Measurements from ENCODE around the gene PCDHGA4. TPM values are rescaled to one million over a fixed set of nuclear protein-coding genes. Genes with fewer than 3 reads are reported as not detected.
"Not testable (repeated sequence)": the region's sequence is repeated elsewhere in the genome, so short reads cannot be mapped to it uniquely, and the experiment has no call there.

The PCDHGA4 gene
- total RNA-seq, 2 experiments from 2014 or later, result not detected

GRCh38 chr5:141388661-141389060, 33.8 kb downstream of the PCDHGA4 start:
- intact Hi-C loops (cut with micrococcal nuclease), result no loop called here
- Mint-ChIP-seq H3K27me3 (peaks cover 68% of the 10 kb centered on the region), H3K9me3 (peaks cover 36% of the 10 kb centered on the region), H3K36me3 (ENCODE audit: low read depth) (peaks cover 17% of the 10 kb centered on the region), H3K27ac (no peak overlapping the region), H3K4me3 (no peak overlapping the region), H3K4me1 (ENCODE audit: low read depth) (peaks cover 2% of the 10 kb centered on the region)
- DNase-seq (no peak), ATAC-seq (no peak)
- CTCF ChIA-PET, result interaction anchor here (0.8 to 1.5 kb wide), 3 partner anchors 19 to 123 kb away, joined by 3 to 5 read pairs (median 4); partner anchors contain the start of genes PCDHGA11 and PCDHGB3
- no peak for TF ChIP-seq CTCF (IDR thresholded peaks at IDR 0.05)
- POLR2A ChIA-PET, result no interaction called here

GRCh38 chr5:141389153-141390042, 34.6 kb downstream of the PCDHGA4 start:
- Mint-ChIP-seq H3K4me3 (no peak overlapping the region), H3K27me3 (peaks cover 67% of the 10 kb centered on the region), H3K36me3 (ENCODE audit: low read depth) (peaks cover 20% of the 10 kb centered on the region), H3K4me1 (ENCODE audit: low read depth) (peaks cover 2% of the 10 kb centered on the region), H3K9me3 (peaks cover 41% of the 10 kb centered on the region), H3K27ac (no peak overlapping the region)
- ChIA-PET POLR2A (no interaction called here), CTCF (interaction anchor here (0.7 to 1.5 kb wide), 9 partner anchors 15 to 202 kb away, joined by 3 to 5 read pairs (median 3); partner anchors contain the start of genes PCDHGA11, PCDHGA3, PCDHGB3 and PCDHGB6)
- ATAC-seq (no peak), DNase-seq (no peak)
- TF ChIP-seq CTCF (IDR thresholded peaks at IDR 0.05), result no peak
- intact Hi-C loops (cut with micrococcal nuclease), result no loop called here

GRCh38 chr5:141392429-141393198, 37.8 kb downstream of the PCDHGA4 start, which contains the start of gene PCDHGA8:
PCDHGA8 (plus strand) TSS chr5:141392633; CDS start chr5:141392814, 181 bp downstream.
- Mint-ChIP-seq H3K36me3 (ENCODE audit: low read depth) (peaks cover 19% of the 10 kb centered on the region), H3K4me3 (no peak within 1 kb of the TSS), H3K27ac (no peak within 1 kb of the TSS), H3K4me1 (ENCODE audit: low read depth) (peaks cover 2% of the 10 kb centered on the region), H3K27me3 (peaks cover 57% of the 10 kb centered on the region), H3K9me3 (peaks cover 31% of the 10 kb centered on the region)
- no peak for ATAC-seq
- ChIA-PET POLR2A (no interaction called here), CTCF (interaction anchor here (1.0 to 2.2 kb wide), 9 partner anchors 15 to 206 kb away, joined by 3 to 9 read pairs (median 3); partner anchors contain the start of genes PCDHB9, PCDHGA1, PCDHGA10 and PCDHGA11)
- DNase-seq, result no peak
- intact Hi-C loops (cut with micrococcal nuclease), result no loop called here
- TF ChIP-seq CTCF (IDR thresholded peaks at IDR 0.05), result peak; percentile 33

GRCh38 chr5:141393267-141393666, 38.4 kb downstream of the PCDHGA4 start:
- Mint-ChIP-seq H3K4me1 (ENCODE audit: low read depth) (peaks cover 2% of the 10 kb centered on the region), H3K4me3 (no peak overlapping the region), H3K27me3 (peaks cover 57% of the 10 kb centered on the region), H3K9me3 (peaks cover 29% of the 10 kb centered on the region), H3K36me3 (ENCODE audit: low read depth) (peaks cover 19% of the 10 kb centered on the region), H3K27ac (no peak overlapping the region)
- ChIA-PET CTCF (interaction anchor here (0.6 to 2.2 kb wide), 6 partner anchors 14 to 92 kb away, joined by 3 to 9 read pairs (median 3); partner anchors contain the start of genes PCDHGA1, PCDHGA10, PCDHGA12 and PCDHGB6), POLR2A (no interaction called here)
- DNase-seq (no peak), ATAC-seq (no peak)
- intact Hi-C loops (cut with micrococcal nuclease), result no loop called here
- TF ChIP-seq CTCF (IDR thresholded peaks at IDR 0.05), result no peak

GRCh38 chr5:141394401-141395187, 39.8 kb downstream of the PCDHGA4 start:
- Mint-ChIP-seq H3K9me3 (peaks cover 29% of the 10 kb centered on the region), H3K36me3 (ENCODE audit: low read depth) (peaks cover 23% of the 10 kb centered on the region), H3K27me3 (peaks cover 55% of the 10 kb centered on the region)
- POLR2A ChIA-PET; ATAC-seq; H3K4me1 Mint-ChIP-seq (ENCODE audit: low read depth); H3K27ac Mint-ChIP-seq; DNase-seq; H3K4me3 Mint-ChIP-seq; intact Hi-C loops (cut with micrococcal nuclease): not testable (repeated sequence)
- CTCF ChIA-PET, result interaction anchor here (3.6 kb wide), 1 partner anchor 19 kb away, joined by 19 read pairs; the partner anchor contains the start of gene PCDHGA10

All from activated CD8-positive, alpha-beta T cell treated with anti-CD3 and anti-CD28 coated beads for 36 hours (primary cell).